OCI-LY1 (cell line): ENCODE results near the gene DMRTB1.

Experiments used
- CTCF ChIP-seq: fragments of 200-600 bp; sonication (generic), shearing (Covaris generic); IDR thresholded peaks from 2 replicates; pipeline ENCODE4 v1.5.1; 2017; ENCODE audit warnings: mild to moderate bottlenecking, antibody characterized with exemption, low read length, moderate library complexity, mixed read lengths
- EZH2 ChIP-seq: fragments of 200-600 bp; sonication (generic), shearing (Covaris generic); IDR thresholded peaks from 2 replicates; pipeline ENCODE4 v1.8.0; 2017; ENCODE audit warnings: borderline replicate concordance, mixed run types, mild to moderate bottlenecking, antibody characterized with exemption, low read length, moderate library complexity, mixed read lengths

- TF ChIP-seq CTCF (no peak), EZH2 (no peak)
Measured at GRCh38 chr1:53409695-53410094, 49.5 kb upstream of the DMRTB1 start.
